NCI-H345 treated with DMSO at 0.1 percent for 48 hours (cell line): Measurements from ENCODE around the gene GRIN3B.
A peak's percentile ranks its signal among the peaks of the same experiment; 100 is the strongest.

Source experiments
- DNase-seq: peaks from one replicate; lab custom pipeline; 2025; ENCODE audit not compliant: unreplicated experiment; lab: John Stamatoyannopoulos, UW

GRIN3B gene

DNA sequence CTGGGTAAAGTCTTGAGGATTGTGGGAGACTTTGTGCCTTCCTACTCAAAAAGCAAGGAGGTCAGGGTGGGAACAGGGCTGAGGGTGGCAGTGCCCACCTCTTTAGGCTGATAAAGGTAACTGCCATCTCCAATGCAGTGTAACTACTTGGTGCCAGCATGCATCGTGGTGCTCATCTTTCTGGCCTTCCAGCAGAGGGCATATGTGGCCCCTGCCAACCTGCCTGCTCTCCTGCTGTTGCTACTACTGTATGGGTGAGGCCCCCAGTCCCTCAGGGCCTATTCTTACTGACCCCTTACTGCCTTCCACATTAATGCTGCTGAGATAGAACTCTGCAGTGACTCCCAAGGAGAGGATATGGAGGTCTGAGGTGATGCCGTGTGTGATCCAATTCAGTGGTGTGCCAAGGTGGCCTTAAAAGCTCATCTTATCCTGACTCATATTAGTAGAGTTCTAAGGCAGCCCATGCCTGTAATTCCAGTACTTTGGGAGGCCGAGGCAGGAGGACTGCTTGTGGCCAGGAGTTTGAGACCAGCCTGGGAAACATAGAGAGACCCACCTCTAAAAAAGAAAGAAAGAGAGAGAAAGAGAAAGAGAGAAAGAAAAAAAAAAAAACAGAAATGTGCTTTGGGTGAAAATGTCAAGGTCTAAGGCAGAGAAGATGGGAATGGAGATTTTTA is 57.1 kb downstream of the GRIN3B start:
- DNase-seq: peak; percentile 8

DNA sequence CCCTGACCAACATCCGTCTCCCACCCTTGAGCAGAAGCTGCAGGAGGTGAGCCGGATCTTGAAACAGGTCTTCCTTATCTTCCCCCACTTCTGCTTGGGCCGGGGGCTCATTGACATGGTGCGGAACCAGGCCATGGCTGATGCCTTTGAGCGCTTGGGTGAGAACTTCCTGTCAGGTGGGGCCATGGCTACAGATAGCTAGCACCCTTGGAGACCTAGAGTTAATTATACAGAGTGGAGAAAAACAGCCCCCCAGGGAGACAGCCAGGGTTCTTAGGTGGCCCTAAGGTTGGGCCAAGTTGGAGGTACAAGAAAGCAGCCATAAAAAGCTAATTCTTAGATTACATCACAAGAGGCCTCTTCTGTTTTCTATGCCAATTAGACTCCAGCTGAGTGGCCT is 57.9 kb downstream of the GRIN3B start:
- DNase-seq: no peak
